Suppressor macrophage treated with lipopolysaccharide for 1 hour (primary cell): ENCODE data around the gene AMBP.

ENCODE experiments used
- DNase-seq, 3 donors: peaks; one replicate each; pipeline ENCODE4 v3.0.0-alpha.2; 2020 to 2022

Gene AMBP

DNA sequence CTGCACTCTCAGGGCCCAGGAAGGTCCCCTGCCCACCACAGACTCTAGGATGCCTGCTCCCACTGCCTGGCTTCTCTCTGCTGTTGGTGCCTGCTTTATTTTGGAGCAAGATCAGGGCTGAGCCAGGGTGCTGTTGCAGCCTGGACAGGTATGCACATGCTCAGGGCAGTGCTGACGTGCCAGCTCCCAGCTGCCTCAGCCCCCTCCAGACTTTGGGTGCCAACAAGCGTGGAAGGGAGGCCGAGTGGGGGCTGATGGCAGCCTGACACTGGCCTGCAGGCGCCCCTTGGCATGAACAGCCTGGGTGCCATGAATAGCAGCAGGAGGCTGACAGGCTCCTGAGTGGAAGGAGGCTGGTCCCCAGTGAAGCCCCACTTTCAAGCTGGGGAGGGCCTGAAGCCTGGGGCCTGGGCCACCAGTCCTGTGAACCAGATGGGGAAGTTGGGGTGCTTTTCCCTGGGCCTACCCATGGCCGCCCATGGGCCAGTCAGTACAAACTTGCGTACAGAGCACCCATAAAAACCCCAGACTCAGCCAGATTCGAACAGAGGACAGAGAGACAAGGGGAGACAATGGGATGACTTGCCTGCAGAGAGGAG lies 6.8 kb downstream of the AMBP start:
- no peak for DNase-seq

DNA sequence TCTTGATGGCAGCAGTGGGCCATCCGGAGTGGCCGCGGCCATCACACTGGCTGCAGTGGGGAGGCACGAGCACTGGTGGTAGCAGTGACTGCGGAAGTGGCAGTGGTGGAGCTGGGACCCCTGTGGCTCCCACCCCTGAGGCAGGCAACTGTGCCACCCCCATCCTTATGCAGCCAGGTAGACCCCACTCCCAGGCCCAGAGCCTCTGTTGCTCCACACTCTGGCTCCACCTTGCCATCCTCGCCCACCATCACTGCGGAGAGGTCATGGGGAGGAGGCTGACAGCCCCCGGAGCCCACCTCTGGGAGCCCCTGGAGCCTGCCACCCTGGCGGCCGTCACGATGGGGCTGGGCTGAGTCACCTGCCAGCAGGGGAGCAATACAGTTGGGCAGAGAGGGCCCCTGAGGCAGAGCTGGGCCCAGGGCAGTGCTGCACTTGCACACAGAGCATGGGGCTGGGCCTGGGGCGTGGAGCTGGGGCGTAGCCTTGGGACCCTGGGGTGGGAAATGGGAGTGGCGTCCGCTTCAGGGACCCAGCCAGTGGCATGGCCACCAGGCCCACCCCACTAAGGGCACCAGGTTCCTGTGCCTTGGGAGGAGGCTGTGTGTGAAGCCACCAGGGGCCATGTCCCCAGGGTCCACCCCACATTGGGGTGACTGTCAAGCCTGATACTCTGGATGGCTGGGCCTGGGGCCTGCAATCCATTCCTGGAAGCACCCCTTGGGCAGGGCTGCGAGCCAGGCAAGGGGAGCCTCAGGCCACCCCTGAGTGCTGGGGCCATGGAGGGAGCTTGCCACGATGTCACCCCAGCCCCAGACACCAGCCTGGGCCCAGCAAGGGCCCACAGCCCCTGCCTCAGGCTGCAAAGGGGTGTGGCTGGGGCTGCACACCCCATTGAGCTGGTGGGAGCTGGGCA lies 7.7 kb downstream of the AMBP start:
- no peak for DNase-seq

DNA sequence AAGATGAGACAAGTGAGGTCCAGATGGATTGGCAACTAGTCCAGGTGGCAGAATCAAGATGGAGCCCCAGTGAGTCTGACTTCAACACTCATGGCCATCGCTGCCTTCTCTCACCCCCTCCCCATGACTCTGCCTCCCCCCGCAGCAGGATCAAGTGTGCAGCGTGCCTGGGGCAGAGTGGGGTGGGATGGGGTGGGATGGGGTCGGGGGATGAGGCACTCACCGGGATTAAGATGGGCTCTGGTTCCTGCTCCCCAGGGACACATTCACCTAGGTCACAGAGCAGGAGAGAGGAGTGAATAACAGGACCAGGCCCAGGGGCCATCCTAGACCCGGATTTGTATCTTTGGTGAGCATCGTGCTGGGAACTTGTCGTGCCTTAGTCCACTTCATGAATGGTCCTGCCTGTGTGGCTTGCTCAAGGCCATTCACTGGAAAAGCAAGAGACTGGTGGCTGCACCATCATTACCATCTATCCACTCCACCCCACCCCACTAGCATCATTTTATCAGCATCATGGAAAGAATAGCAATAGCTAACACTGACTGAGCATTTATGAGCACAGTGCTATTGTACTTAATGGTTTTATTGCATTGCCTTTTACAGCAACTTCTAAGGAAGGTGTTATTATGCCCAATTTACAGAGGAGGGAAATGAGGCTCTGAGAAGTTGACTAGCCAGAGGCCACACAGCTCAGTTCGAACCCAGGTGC lies 8.5 kb downstream of the AMBP start:
- DNase-seq, result no peak

DNA sequence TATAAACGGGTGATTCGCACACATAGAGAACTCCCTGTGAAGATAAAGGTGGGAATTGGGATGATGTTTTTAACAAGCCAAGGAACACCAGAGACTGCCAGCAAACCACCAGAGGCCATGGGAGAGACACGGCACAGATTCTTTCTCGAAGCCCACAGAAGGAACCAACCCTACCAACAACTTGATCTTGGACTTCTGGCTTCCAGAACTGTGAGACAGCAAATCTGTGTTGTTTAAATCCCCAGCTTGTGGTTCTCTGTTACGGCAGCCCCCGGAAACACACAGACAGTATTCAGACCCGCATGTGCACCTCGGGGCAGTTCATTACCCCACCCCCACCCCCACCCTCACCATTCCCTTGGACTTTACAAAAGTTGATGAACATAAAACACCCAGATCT lies 12.8 kb downstream of the AMBP start:
- no peak for DNase-seq

DNA sequence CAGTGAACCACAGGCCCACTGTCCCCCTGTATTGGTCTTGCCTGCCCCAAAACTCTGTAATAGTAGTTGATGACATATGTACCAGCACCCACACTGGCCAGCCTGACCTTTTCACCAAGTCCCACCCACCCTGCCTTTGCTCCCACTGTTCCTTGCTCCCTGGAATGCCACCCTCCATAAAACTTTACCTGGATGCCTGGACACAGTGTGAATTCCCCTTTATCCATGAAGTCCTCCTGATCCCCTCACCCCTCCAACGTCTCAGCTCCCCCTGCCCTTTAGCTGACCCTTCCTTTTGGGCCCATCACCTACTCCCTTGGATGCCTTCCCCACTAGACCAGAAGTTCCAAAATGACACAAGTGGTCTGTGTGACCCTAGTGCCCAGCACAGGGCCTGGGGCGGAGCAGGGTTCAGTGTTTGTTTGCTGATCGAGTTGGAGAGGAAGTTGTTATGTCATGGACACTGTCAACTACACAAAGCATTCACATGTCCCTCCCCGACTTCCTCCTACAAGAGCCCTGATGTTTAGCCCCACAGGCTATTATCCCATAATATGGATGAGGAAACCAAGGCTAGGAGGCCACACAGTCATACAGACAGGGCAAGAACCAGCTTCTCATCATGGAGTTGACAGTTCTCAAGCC lies 16.1 kb downstream of the AMBP start:
- peak; percentile 39 to 53 (median 47) for DNase-seq

DNA sequence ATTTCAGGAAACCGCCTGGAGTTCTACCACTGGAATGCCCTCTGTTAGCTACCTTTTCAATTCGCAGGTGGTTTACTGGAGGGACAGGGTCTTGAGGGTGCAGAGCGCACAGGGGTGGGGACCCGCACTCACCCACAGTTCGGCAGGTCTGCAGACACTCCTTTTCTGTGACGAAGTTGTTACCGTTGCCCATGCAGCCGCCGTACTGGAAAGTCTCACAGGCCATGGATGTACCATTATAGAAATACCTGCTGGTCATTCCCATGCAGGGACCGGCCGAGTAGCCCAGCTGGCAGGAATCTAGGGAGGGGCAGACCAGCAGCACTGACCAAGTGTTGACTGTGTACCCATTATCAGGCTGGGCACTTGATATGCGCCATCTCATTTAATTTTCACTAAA lies 16.8 kb downstream of the AMBP start:
- no peak for DNase-seq

DNA sequence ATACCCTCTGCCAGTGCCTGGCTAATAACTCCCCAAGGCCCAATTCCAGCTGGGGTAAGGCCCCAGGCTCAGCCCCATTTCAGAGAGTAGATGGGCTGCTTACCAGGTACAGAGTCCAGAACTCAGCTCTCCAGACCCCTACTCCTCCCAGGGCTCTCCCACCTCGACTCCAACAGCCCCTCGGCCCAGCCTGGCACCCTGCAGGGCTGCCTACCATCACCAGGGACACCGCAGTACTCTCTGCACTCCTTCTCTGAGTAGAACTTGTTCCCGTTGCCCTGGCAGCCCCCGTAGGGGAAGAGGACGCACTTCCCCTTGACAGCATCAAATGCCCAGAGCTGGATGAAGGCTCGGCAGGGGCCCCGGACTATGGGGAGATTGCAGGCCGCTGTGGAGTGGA lies 17.4 kb downstream of the AMBP start:
- DNase-seq, result no peak

DNA sequence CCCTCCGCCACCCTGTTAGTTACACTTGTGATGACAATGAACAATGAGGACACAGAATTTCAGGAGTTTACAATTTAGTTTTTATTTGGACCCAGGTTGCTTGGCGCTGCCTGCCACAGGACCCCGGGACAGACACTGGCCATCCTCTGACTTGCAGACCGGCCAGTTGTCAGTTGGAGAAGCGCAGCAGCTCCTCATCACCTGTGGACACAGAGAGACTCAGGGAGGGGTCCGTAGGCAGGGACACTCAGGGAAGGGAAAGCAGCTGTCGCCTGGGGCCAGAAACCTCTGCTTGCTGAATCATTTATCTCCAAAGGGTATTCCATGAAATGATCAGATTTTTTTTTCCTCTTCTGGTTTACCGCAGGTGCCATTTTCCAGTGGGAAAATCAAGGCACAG lies 18.0 kb downstream of the AMBP start:
- DNase-seq, result no peak

DNA sequence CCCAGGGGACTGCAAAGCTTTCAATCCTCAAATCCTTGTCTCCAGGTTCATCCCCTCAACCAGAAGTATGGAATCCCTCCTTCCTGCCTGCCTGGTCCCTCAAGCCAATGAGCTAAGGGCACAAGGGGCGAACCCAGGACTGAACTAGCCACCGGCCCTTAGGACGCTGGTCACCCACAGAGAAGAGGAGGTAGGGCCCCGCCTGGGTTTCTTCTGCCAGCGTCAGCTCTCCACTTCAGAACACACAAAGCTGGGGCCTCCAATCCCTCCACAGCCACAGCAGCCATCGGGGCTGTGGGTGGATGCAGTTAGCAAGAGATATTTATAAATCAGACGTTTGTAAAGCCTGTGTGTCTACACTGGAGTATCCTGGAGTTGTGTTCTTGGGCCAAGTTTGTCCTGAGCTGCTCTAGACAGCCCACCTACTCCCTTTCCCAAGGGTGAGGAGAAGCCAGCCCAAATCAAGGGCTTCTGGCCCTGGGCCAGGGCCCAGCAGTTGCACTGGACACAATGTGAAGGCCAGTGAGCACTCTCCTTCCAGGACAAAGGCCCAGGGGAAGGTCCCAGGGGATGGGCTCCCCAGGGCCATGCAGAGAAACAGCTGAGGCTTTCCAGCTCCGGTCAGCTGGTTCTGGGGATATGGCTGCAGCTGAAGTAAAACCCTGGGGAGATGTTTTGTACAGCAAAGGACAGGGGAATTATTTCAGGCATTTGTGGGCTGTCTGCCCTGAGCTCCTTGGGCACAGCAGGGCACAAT lies 18.9 kb downstream of the AMBP start:
- no peak for DNase-seq

DNA sequence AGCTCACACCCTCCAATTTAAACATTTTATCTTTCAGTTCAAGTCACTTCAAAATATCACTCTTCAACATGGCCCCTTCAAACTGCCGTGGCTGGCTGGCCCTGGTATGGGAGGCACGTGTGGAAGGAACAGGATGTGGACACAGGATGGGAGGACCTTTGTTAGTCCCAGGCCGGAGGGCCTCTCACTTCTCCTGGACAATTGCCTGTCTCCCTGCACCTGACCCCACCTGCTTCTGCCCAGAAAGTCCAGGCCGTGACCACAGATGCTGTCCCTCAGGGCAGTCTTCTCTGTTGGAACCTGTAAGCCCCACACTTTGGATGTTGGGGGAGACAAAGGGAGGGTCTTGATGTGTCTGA lies 19.4 kb downstream of the AMBP start:
- DNase-seq, result no peak

DNA sequence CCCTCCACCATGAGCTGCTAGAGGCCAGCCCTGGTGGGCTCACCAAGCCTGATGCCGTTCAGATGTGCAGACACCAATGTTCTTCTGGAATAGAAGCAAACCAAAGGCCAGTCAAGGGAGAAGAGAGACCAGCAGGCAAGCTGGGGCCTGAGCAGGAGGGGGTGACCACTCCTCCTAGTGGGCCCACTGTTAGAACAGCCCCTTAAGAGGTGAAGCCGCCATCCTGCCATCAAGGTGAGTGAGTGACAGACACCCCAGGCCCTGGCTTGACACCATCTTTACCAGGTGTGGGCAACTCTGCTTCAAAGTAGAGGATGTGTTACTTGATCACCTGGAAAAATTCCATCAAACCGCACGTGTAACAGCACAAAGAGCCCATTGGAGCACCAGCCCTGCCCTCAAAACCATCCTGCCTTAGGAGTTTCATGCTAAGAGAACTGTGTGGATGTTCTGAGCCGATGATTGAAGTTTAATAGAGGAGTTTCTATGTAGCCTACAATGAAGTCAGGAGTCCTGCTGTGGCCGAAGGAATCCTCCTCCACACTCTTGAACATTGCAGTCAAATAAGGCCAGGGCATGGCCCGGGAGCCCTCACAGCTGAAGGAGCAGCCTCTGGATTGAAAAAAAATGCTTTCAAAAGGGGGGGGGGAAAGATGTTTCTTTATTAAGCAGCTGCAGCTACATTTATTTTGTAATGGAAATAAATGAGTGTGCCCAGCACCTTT lies 20.8 kb downstream of the AMBP start:
- DNase-seq, result no peak

DNA sequence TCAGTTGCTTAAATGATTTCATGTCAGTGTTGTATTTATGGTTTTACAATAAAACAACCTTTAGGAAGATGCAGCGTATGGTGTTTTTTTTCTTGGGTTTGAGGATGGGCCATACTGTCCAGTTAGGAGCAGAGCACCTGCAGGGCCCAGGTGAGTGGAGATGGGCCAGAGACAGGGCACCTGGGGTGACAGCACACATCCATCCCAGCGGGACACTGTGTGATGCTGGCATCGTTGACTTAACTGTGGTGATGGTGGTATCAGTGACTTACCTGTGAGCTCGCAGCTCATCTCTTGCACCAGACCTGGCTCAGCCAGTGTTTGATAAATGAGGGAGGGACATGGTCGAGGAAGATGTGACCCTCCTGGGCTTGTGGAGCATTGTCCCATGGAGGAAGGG lies 21.6 kb downstream of the AMBP start:
- no peak for DNase-seq

DNA sequence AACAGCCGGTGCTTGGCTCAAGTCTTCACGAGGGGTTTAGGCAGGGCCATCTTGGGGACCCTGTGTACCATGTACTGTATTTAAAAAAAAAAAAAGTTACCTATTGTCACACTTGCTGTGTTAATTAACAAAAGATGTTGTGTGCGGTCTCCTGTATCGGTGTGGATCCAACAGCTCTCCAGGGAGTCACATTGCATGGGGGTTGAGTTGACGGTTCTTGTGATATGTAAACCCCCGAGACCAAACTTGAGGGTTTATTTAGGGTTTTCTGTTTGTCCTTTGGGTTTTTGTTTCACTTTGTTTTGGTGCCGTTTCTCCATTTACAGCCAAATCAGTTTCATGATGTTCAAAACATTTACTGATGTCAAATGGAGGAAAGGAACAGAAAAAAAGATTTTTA lies 22.2 kb downstream of the AMBP start:
- no peak for DNase-seq

DNA sequence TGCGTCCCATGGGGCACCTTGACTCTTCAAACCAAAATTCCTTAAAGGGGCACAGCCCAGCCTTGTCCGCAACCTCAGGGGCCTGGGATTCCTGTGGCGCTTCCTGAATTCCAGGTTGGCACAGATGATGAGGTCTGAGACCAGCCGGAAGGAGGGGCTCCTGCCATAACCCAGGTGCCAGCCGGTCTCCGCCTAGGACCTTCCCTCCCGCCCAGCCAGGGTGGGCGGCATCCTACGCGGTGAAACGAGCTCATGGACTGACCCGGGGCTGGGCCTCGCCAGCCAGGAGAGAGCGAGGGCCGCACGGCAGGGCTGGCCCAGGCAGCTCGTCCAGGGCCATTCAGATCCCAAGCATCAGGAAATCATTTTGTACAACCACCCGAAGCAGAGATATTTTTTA lies 23.0 kb downstream of the AMBP start:
- DNase-seq, result no peak

DNA sequence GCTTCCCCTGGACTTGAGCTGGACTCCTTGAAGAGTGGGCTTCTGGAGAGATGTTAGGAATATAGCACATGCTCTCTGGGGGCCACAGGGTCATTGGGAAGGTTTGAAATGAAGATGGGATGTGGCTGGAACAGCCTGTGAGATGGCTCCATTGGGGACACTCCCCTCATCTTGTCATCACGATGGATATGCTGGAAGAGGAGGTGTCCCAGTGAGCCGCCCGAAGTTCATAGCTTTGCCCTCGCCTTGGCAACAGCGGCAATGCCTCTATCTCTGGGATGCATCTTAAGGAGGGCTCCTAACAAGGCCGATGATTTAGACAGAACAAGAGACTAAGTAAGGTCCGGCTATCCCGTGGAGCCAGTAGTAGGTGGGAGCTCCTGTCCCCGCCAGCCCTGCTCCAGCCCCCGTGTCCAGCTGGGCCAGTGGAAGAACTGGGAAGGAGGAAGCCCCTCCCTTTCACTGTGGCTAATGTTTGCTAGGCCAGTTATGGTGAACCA lies 23.9 kb downstream of the AMBP start:
- no peak for DNase-seq

DNA sequence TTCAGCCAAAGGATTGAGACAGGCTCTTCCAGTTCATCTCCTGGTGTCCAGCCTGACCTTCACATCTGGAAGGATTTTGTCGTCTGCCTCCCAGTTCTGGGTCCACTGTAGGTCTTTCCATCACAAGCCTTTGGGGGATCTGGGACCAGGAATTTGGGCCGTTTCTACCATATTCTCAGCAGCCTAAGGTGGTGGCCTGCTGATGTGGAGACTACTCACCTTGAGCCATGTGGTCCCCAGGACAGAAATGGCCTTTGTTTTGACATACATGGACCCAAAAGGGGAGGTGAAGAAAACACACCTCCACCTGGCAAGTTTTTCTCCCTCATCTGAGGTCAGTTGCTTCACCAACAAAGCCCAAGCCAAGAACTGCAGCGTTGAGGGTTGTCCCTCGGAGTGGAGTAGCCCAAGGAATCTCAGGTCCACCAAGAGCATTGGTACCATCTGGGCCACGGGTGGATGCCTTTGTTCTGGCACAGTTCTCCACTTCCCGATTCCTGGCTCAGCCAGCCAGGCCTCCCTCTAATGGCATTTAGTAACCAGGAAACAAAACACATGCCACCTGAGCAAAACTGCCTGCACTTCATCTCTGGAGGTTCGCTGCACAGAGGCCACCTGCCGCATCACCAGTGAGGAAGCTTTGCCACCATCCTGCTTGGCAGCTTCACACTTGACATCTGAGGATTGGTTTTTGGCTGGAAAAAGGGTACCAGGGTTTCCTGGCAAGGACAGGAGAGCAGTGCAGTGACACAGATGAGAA lies 24.7 kb downstream of the AMBP start:
- no peak for DNase-seq

DNA sequence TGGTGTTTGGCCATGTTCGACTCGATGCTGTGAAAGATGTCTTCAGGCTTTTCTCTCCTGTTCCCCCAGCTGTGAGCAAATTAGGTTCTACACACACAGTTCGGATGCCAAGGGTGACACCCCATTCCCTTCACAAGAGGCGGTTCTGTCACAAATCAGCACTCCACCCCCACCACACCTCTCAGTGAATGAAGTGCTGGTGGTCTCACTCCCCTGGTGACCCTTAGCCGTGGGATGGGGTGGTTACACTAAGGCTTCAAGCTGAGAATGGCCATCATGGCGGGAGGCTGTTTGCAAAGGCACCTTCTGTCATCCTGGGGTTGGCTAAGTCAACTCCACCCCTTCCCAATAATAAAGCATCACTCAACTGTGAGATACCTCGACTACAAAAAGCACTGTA lies 26.4 kb downstream of the AMBP start:
- DNase-seq, result no peak

DNA sequence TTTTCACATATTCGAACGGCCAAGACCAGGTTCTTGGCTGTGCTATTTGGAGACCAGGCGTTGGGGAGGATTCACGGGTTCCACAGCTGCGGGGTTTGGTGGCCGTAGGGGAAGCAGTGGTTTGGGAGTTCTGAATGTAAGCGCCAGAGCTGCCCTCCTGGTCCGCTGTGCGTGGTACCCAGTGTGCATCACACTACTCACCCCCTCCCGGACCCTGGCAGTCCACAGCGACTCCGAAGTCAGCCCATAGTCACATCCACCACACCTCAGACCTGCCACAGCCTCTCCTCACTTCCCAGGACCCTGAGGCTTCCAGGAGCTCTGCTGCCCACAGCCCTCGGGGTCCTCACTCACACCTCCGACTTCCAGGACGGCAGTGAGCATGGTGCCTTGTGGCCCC lies 26.8 kb downstream of the AMBP start:
- DNase-seq, result no peak

DNA sequence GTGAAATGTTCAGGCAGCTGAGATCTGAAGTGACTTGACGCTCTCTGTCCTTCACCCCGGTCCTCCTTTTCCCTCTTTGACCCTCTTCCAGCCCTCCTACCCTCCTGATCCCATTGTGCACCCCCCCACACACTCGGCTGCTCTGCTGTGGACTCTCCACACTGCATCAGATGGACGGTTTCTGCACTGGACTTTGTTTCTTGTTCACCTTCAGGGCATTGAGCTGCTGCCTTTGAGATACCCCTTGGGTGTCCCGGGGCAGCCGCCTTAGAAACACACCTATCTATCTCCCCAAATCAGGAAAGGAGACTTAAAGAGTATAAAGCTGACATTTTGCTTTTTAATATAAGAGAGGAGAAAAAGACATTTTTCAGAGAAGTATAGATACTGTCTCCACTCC lies 27.5 kb downstream of the AMBP start:
- no peak for DNase-seq

DNA sequence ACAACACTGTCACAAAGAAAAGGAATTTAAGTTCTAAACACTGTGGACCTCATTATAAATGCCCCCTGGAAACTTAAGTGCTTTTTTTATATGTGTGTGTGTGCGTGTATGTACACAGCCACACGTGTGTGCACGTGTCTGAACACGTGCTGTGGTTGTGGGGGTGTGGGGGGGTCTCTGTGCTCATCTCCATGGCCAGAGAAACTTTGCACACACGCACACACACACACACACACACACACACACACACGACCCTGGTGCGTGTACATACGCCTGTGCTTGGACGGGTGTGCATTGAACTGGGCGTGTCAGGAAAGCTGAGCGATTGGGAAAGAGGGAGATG lies 27.9 kb downstream of the AMBP start:
- no peak for DNase-seq
